ENCODE results near the gene GADD45GIP1.
"Not testable (repeated sequence)": the region's sequence is repeated elsewhere in the genome, so short reads cannot be mapped to it uniquely, and the experiment has no call there.

GADD45GIP1 gene

GRCh38 chr19:12959481-12959880 is 2.5 kb upstream of the GADD45GIP1 start:
- no peak for TF ChIP-seq POLR2A (IDR thresholded peaks at IDR 0.05; ENCODE audit: low read depth, low read length)
- DNase-seq (ENCODE audit: insufficient read length, low spot score): no peak
- FAIRE-seq: no peak

- DNase-seq (ENCODE audit: insufficient read length, low spot score); FAIRE-seq: not testable (repeated sequence)
These were observed 448 bp upstream of the GADD45GIP1 start for GRCh38 chr19:12957389-12957952.

- FAIRE-seq (no peak), DNase-seq (ENCODE audit: insufficient read length, low spot score) (no peak)
- no peak for TF ChIP-seq POLR2A (IDR thresholded peaks at IDR 0.05; ENCODE audit: low read depth, low read length)
These were observed 1.0 kb downstream of the GADD45GIP1 start for GRCh38 chr19:12955996-12956395.

- not testable (repeated sequence) for FAIRE-seq; DNase-seq (ENCODE audit: insufficient read length, low spot score)
These were observed 1.4 kb downstream of the GADD45GIP1 start for GRCh38 chr19:12955575-12955974.

- FAIRE-seq (no peak), DNase-seq (ENCODE audit: insufficient read length, low spot score) (no peak)
- TF ChIP-seq POLR2A (IDR thresholded peaks at IDR 0.05; ENCODE audit: low read depth, low read length): no peak
These were observed 2.4 kb downstream of the GADD45GIP1 start for GRCh38 chr19:12954612-12954962.

GRCh38 chr19:12953799-12954611 is 3.0 kb downstream of the GADD45GIP1 start:
- no peak for FAIRE-seq

GRCh38 chr19:12953138-12953798 is 3.8 kb downstream of the GADD45GIP1 start:
- no peak for TF ChIP-seq POLR2A (IDR thresholded peaks at IDR 0.05; ENCODE audit: low read depth, low read length)
- no peak for DNase-seq (ENCODE audit: insufficient read length, low spot score)
- no peak for FAIRE-seq

More at GRCh38 chr19:12953799-12954611, 3.0 kb downstream of the GADD45GIP1 start:
- DNase-seq (ENCODE audit: insufficient read length, low spot score): no peak
- no peak for TF ChIP-seq POLR2A (IDR thresholded peaks at IDR 0.05; ENCODE audit: low read depth, low read length)

- DNase-seq (ENCODE audit: insufficient read length, low spot score): no peak
- FAIRE-seq: no peak
- TF ChIP-seq POLR2A (IDR thresholded peaks at IDR 0.05; ENCODE audit: low read depth, low read length): no peak
These were observed 4.4 kb downstream of the GADD45GIP1 start for GRCh38 chr19:12952488-12953137.

- FAIRE-seq; DNase-seq (ENCODE audit: insufficient read length, low spot score): not testable (repeated sequence)
These were observed 5.0 kb downstream of the GADD45GIP1 start for GRCh38 chr19:12952050-12952449.

GRCh38 chr19:12949363-12950283 is 7.4 kb downstream of the GADD45GIP1 start:
- DNase-seq (ENCODE audit: insufficient read length, low spot score): no peak
- TF ChIP-seq POLR2A (IDR thresholded peaks at IDR 0.05; ENCODE audit: low read depth, low read length): no peak
- FAIRE-seq: no peak

- TF ChIP-seq POLR2A (IDR thresholded peaks at IDR 0.05; ENCODE audit: low read depth, low read length): no peak
- DNase-seq (ENCODE audit: insufficient read length, low spot score) (no peak), FAIRE-seq (no peak)
These were observed 8.2 kb downstream of the GADD45GIP1 start for GRCh38 chr19:12948612-12949362.

GRCh38 chr19:12947702-12948611 is 9.1 kb downstream of the GADD45GIP1 start:
- no peak for TF ChIP-seq POLR2A (IDR thresholded peaks at IDR 0.05; ENCODE audit: low read depth, low read length)
- FAIRE-seq: no peak
- no peak for DNase-seq (ENCODE audit: insufficient read length, low spot score)

Measured in H54 (cell line).